HepG2 (cell line): ENCODE results near the gene MTFR1L. TPM values are rescaled to one million over a fixed set of nuclear protein-coding genes. Genes with fewer than 3 reads are reported as not detected.

Experiments used
- ATAC-seq: fragments of 200-7000 bp; cut with Tn5 transposase; 3 replicates; pipeline ENCODE4 v1.9.1; 2020; ENCODE audit warnings: mild to moderate bottlenecking, moderate library complexity
- BruUV-seq: library from RNA; stranded (reverse); fragments of 400-500 nt; replicated peaks from 2 replicates; lab custom pipeline; 2021; lab: Mats Ljungman, UMichigan
- CTCF ChIA-PET: fragments of 300-600 bp; formaldehyde crosslinking; extraction: SDS; loops from one replicate; lab custom pipeline; 2021; ENCODE audit warnings: low total read pairs, inconsistent platforms, low intra/inter-chr PET ratio; lab: Yijun Ruan, JAX
- POLR2A ChIA-PET: fragments of 350-600 bp; sonication (Branson Sonifier 250); formaldehyde crosslinking; loops from one replicate; lab custom pipeline; 2020; ENCODE audit warnings: antibody characterized with exemption, inconsistent platforms; lab: Yijun Ruan, JAX
- DNase-seq: peaks from one replicate; pipeline ENCODE4 v3.0.0-alpha.2; 2015; ENCODE audit warnings: low spot score
- FAIRE-seq: peaks from 3 replicates; lab custom pipeline; 2011; peaks lifted over from hg19 to GRCh38; lab: Jason Lieb, UNC
- H2AFZ ChIP-seq: one replicate; pipeline ENCODE4 v1.6.1; 2011; ENCODE audit warnings: low read length, inconsistent platforms
- H3K27ac ChIP-seq: fragments of 300-600 bp; 3 replicates; pipeline ENCODE4 v1.8.0; 2011; ENCODE audit warnings: mixed run types, mild to moderate bottlenecking, mixed read lengths, low read length, inconsistent platforms; ENCODE audit not compliant: insufficient read depth; ENCODE audit errors: extremely low read length
- H3K27me3 ChIP-seq, 2 experiments: fragments of 200-600 bp in 1 of 2; 2 replicates in 1 of 2; 3 replicates in 1 of 2; pipeline versions ENCODE4 v1.6.0 to v1.8.0; 2011; ENCODE audit warnings: low read length in 2 of 2, mild to moderate bottlenecking in 2 of 2, moderate library complexity in 2 of 2, inconsistent platforms in 1 of 2; ENCODE audit not compliant: insufficient read depth in 2 of 2, control insufficient read depth in 1 of 2
- H3K36me3 ChIP-seq, 2 experiments: fragments of 200-600 bp in 1 of 2; replicated peaks in 1 of 2; 2 replicates in 1 of 2; 3 replicates in 1 of 2; pipeline versions ENCODE4 v1.5.1 to v1.8.0; 2011; ENCODE audit warnings: low read length in 2 of 2, inconsistent platforms in 1 of 2; ENCODE audit not compliant: insufficient read depth in 2 of 2, control insufficient read depth in 1 of 2
- H3K4me1 ChIP-seq: 2 replicates; pipeline ENCODE4 v1.5.1; 2012; ENCODE audit warnings: low read length, inconsistent platforms; ENCODE audit not compliant: insufficient read depth
- H3K4me2 ChIP-seq: 2 replicates; pipeline ENCODE4 v1.6.0; 2011; ENCODE audit warnings: low read depth, low read length, inconsistent platforms
- H3K4me3 ChIP-seq, 3 experiments: fragments of 200-600 bp in 1 of 3; sonication (generic), shearing (Covaris generic) in 1 of 3; replicated peaks in 1 of 3; 2 replicates each; pipeline ENCODE4 v1.5.1; 2011 to 2016; ENCODE audit warnings: low read length in 3 of 3, inconsistent platforms in 2 of 3, low read depth in 2 of 3, mild to moderate bottlenecking in 2 of 3, control low read depth in 1 of 3, mixed read lengths in 1 of 3; ENCODE audit not compliant: insufficient read depth in 1 of 3
- H3K79me2 ChIP-seq: one replicate; pipeline ENCODE4 v1.6.1; 2011; ENCODE audit warnings: low read length, inconsistent platforms; ENCODE audit not compliant: insufficient read depth
- H3K9ac ChIP-seq: 2 replicates; pipeline ENCODE4 v1.6.0; 2011; ENCODE audit warnings: mild to moderate bottlenecking, low read depth, low read length, inconsistent platforms; ENCODE audit not compliant: insufficient read depth
- H3K9me3 ChIP-seq: 2 replicates; pipeline ENCODE4 v1.5.1; 2012; ENCODE audit warnings: mild to moderate bottlenecking, low read length
- H4K20me1 ChIP-seq: 2 replicates; pipeline ENCODE4 v1.6.0; 2011; ENCODE audit warnings: inconsistent platforms, mild to moderate bottlenecking, low read length, moderate library complexity; ENCODE audit not compliant: insufficient read depth
- CEBPG ChIP-seq: IDR thresholded peaks from 2 replicates; pipeline ENCODE4 v1.6.1; 2016
- DMAP1 ChIP-seq: IDR thresholded peaks from 2 replicates; pipeline ENCODE4 v1.6.1; 2016
- REPIN1 ChIP-seq: sonication (generic); formaldehyde crosslinking; IDR thresholded peaks from 2 replicates; pipeline ENCODE4 v1.8.0; 2022; ENCODE audit warnings: missing genetic modification reagents, low read depth, mild to moderate bottlenecking, borderline replicate concordance
- TAF1 ChIP-seq: sonication (generic); formaldehyde crosslinking; IDR thresholded peaks from 2 replicates; pipeline ENCODE4 v1.4.0; 2020; ENCODE audit warnings: missing genetic modification reagents
- TCF7 ChIP-seq: sonication (generic); IDR thresholded peaks from 2 replicates; pipeline ENCODE4 v1.6.1; 2016; ENCODE audit warnings: antibody characterized with exemption, low read depth
- ZNF205 ChIP-seq: IDR thresholded peaks from 2 replicates; pipeline ENCODE4 v1.6.1; 2018; ENCODE audit warnings: missing biosample characterization, missing genetic modification reagents
- ZNF451 ChIP-seq: sonication (generic); formaldehyde crosslinking; IDR thresholded peaks from 2 replicates; pipeline ENCODE4 v1.5.0; 2020; ENCODE audit warnings: mild to moderate bottlenecking, missing genetic modification reagents
- ZNF7 ChIP-seq: IDR thresholded peaks from 2 replicates; pipeline ENCODE4 v1.6.1; 2016; ENCODE audit warnings: missing biosample characterization, missing genetic modification reagents
- ZNF713 ChIP-seq: sonication (generic); formaldehyde crosslinking; IDR thresholded peaks from 2 replicates; pipeline ENCODE4 v1.4.0; 2020; ENCODE audit warnings: mild to moderate bottlenecking, missing genetic modification reagents
- ZNF839 ChIP-seq: sonication (generic); formaldehyde crosslinking; IDR thresholded peaks from 2 replicates; pipeline ENCODE4 v1.4.0; 2020; ENCODE audit warnings: missing genetic modification reagents, mild to moderate bottlenecking, borderline replicate concordance
- WGBS: methylation state at CpG from one replicate; pipeline ENCODE4 v1.1.6; 2017; ENCODE audit warnings: low lambda C conversion rate; 5-methylcytosine and 5-hydroxymethylcytosine counted together
- in situ Hi-C: cut with HindIII; loops from 2 replicates; pipeline ENCODE4 v1.10.0; 2017; ENCODE audit warnings: low pct_unique_long_range_greater_than_20kb; ENCODE audit not compliant: extremely low pct_ligation_motif_present
- intact Hi-C: fragments of 100-400 bp; cut with micrococcal nuclease; formaldehyde crosslinking; loops from one replicate; pipeline ENCODE4 v1.10.0; 2022; ENCODE audit not compliant: unreplicated experiment
- polyA plus RNA-seq, 8 experiments: library from polyadenylated mRNA; depleted of rRNA in 3 of 8; stranded (reverse) in 7 of 8; unstranded in 1 of 8; fragments of >200 nt; fragmentation: Illumina TruSeq in 4 of 8; extraction: Trizol in 4 of 8; gene quantifications; 2 replicates each; pipeline versions ENCODE4 v1.2.1 to v1.2.3, GENCODE V29; 2011 to 2016; ENCODE audit warnings: low read depth in 4 of 8, missing spikeins in 1 of 8, mixed read lengths in 1 of 8; ENCODE audit not compliant: insufficient read depth in 1 of 8
- total RNA-seq, 5 experiments: library from RNA; depleted of rRNA; stranded (reverse); fragments of >200 nt; fragmentation: Illumina TruSeq; extraction: Trizol; gene quantifications; 2 replicates each; pipeline ENCODE4 v1.2.3, GENCODE V29; 2016; ENCODE audit warnings: low read depth in 1 of 5
- TF ChIP-seq, protein P1 (sequence below): IDR thresholded peaks from 2 replicates; pipeline ENCODE4 v1.6.1; 2016; ENCODE audit warnings: missing compliant biosample characterization, missing genetic modification reagents, borderline replicate concordance

The MTFR1L gene
- total and polyA plus RNA-seq, 2 of the 13 experiments (the other 11 are each of a cell fraction or from before 2014, with no cell fraction given): 38.0 to 55.7 TPM

GRCh38 chr1:25836695-25837094 lies 16.9 kb downstream of the MTFR1L start:
- Histone ChIP-seq H3K4me2 (no peak overlapping the region), H3K4me3 (no peak overlapping the region), H3K36me3 (peaks cover 14 to 40% of the 10 kb centered on the region in 2 experiments), H3K79me2 (peaks cover 19% of the 10 kb centered on the region), H2AFZ (no peak overlapping the region), H3K9me3 (no peaks in the 10 kb centered on the region), H4K20me1 (no peaks in the 10 kb centered on the region), H3K27ac (no peak overlapping the region), H3K4me1 (peaks cover 7% of the 10 kb centered on the region; the same call in 1 of the 2 replicates), H3K27me3 (no peaks in the 10 kb centered on the region), H3K9ac (no peak overlapping the region)
- in situ Hi-C loops: loop anchor here (5.0 kb wide), 1 partner anchor 51 kb away; no protein-coding TSS in a partner anchor
- no peak for ATAC-seq
- BruUV-seq: no TSS peak
- 98% methylated on average over 3 of the region's 3 CpGs for WGBS
- DNase-seq: no peak
- ChIA-PET POLR2A (interaction anchor here (1.0 kb wide), 1 partner anchor 17 kb away, joined by 4 read pairs; the partner anchor contains the start of gene MTFR1L), CTCF (interaction anchor here (1.2 to 1.4 kb wide), 3 partner anchors 54 to 161 kb away, joined by 3 to 10 read pairs (median 4); partner anchors contain the start of gene PAFAH2)
- no peak for TF ChIP-seq ZNF451 (CRISPR knock-in tag)
- TF ChIP-seq TCF7: no peak
- TF ChIP-seq TAF1 (CRISPR knock-in tag): no peak
- no peak for TF ChIP-seq ZNF7 (CRISPR knock-in tag)
- TF ChIP-seq DMAP1 (CRISPR knock-in tag): no peak
- TF ChIP-seq REPIN1 (CRISPR knock-in tag): no peak
- TF ChIP-seq ZNF205 (CRISPR knock-in tag): no peak
- TF ChIP-seq CEBPG: no peak
- TF ChIP-seq ZNF713 (CRISPR knock-in tag): no peak
- TF ChIP-seq ZNF839: no peak
- TF ChIP-seq, protein P1, sequence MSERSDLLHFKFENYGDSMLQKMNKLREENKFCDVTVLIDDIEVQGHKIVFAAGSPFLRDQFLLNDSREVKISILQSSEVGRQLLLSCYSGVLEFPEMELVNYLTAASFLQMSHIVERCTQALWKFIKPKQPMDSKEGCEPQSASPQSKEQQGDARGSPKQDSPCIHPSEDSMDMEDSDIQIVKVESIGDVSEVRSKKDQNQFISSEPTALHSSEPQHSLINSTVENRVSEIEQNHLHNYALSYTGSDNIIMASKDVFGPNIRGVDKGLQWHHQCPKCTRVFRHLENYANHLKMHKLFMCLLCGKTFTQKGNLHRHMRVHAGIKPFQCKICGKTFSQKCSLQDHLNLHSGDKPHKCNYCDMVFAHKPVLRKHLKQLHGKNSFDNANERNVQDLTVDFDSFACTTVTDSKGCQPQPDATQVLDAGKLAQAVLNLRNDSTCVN: no peak
- intact Hi-C loops: loop anchor here (1.0 kb wide), 2 partner anchors 59 to 162 kb away; partner anchors contain the start of gene PAFAH2
- FAIRE-seq: no peak
